HepG2 (cell line): Measurements from ENCODE around the gene UBE2C. TPM values are rescaled to one million over a fixed set of nuclear protein-coding genes. Genes with fewer than 3 reads are reported as not detected.

Experiments
- CENPX ChIP-seq: sonication (generic); formaldehyde crosslinking; IDR thresholded peaks from 2 replicates; pipeline ENCODE4 v1.9.0; 2021; ENCODE audit warnings: mild to moderate bottlenecking, missing genetic modification reagents, moderate library complexity
- DDIT3 ChIP-seq: sonication (generic); formaldehyde crosslinking; IDR thresholded peaks from 2 replicates; pipeline ENCODE4 v1.4.0; 2020; ENCODE audit warnings: mild to moderate bottlenecking, missing genetic modification reagents
- ELF3 ChIP-seq: IDR thresholded peaks from 2 replicates; pipeline ENCODE4 v1.6.1; 2016; ENCODE audit warnings: missing genetic modification reagents, missing compliant biosample characterization
- ESRRA ChIP-seq: sonication (generic); formaldehyde crosslinking; IDR thresholded peaks from 2 replicates; pipeline ENCODE4 v1.5.1; 2020; ENCODE audit warnings: mild to moderate bottlenecking, low read depth, missing genetic modification reagents
- GTF2F1 ChIP-seq: fragments of 150-350 bp; IDR thresholded peaks from 2 replicates; pipeline ENCODE4 v1.6.1; 2014; ENCODE audit warnings: low read length
- HMGXB4 ChIP-seq, 2 experiments: sonication (generic) in 1 of 2; formaldehyde crosslinking in 1 of 2; IDR thresholded peaks; 2 replicates each; pipeline versions ENCODE4 v1.4.0 to v1.6.1; 2018 to 2020; ENCODE audit warnings: missing genetic modification reagents in 2 of 2, borderline replicate concordance in 1 of 2, low read depth in 1 of 2, mild to moderate bottlenecking in 1 of 2, missing biosample characterization in 1 of 2
- MZF1 ChIP-seq: sonication (generic); formaldehyde crosslinking; IDR thresholded peaks from 2 replicates; pipeline ENCODE4 v1.8.1; 2023; ENCODE audit warnings: mild to moderate bottlenecking, missing genetic modification reagents, borderline replicate concordance
- NCOA2 ChIP-seq: sonication (generic); formaldehyde crosslinking; IDR thresholded peaks from 2 replicates; pipeline ENCODE4 v1.8.0; 2022; ENCODE audit warnings: inconsistent platforms
- NCOA5 ChIP-seq: sonication (generic); formaldehyde crosslinking; IDR thresholded peaks from 2 replicates; pipeline ENCODE4 v1.4.0; 2020; ENCODE audit warnings: missing genetic modification reagents
- NFE2L1 ChIP-seq: sonication (generic); formaldehyde crosslinking; IDR thresholded peaks from 2 replicates; pipeline ENCODE4 v1.4.0; 2020; ENCODE audit warnings: missing genetic modification reagents, mild to moderate bottlenecking, borderline replicate concordance
- PRDM4 ChIP-seq: sonication (generic); formaldehyde crosslinking; IDR thresholded peaks from 2 replicates; pipeline ENCODE4 v1.9.0; 2021; ENCODE audit warnings: missing genetic modification reagents, borderline replicate concordance
- PRMT3 ChIP-seq: sonication (generic); formaldehyde crosslinking; IDR thresholded peaks from 2 replicates; pipeline ENCODE4 v1.8.1; 2022; ENCODE audit warnings: low read depth, mild to moderate bottlenecking, moderate library complexity, missing genetic modification reagents, borderline replicate concordance
- SUZ12 ChIP-seq: fragments of 150-350 bp; IDR thresholded peaks from 2 replicates; pipeline ENCODE4 v1.6.1; 2014; ENCODE audit warnings: low read depth, low read length
- ZBTB8A ChIP-seq: sonication (generic); formaldehyde crosslinking; IDR thresholded peaks from 2 replicates; pipeline ENCODE4 v1.4.0; 2020; ENCODE audit warnings: mild to moderate bottlenecking, low read depth, missing genetic modification reagents, borderline replicate concordance
- ZNF383 ChIP-seq: sonication (generic); formaldehyde crosslinking; IDR thresholded peaks from 2 replicates; pipeline ENCODE4 v1.4.0; 2020; ENCODE audit warnings: missing genetic modification reagents, mild to moderate bottlenecking, borderline replicate concordance
- ZNF616 ChIP-seq: sonication (generic); formaldehyde crosslinking; IDR thresholded peaks from 2 replicates; pipeline ENCODE4 v1.5.0; 2020; ENCODE audit warnings: low read depth, mild to moderate bottlenecking, missing genetic modification reagents
- ZNF660 ChIP-seq: sonication (generic); formaldehyde crosslinking; IDR thresholded peaks from 2 replicates; pipeline ENCODE4 v1.5.1; 2020; ENCODE audit warnings: mild to moderate bottlenecking, low read depth, missing genetic modification reagents, borderline replicate concordance
- ZNF709 ChIP-seq: sonication (generic); formaldehyde crosslinking; IDR thresholded peaks from 2 replicates; pipeline ENCODE4 v1.5.0; 2020; ENCODE audit warnings: mild to moderate bottlenecking, missing genetic modification reagents
- ZNF788 ChIP-seq: sonication (generic); formaldehyde crosslinking; IDR thresholded peaks from 2 replicates; pipeline ENCODE4 v1.5.0; 2020; ENCODE audit warnings: mild to moderate bottlenecking, missing genetic modification reagents, borderline replicate concordance
- ZNF816 ChIP-seq: sonication (generic); formaldehyde crosslinking; IDR thresholded peaks from 2 replicates; pipeline ENCODE4 v1.8.0; 2022; ENCODE audit warnings: missing genetic modification reagents, mild to moderate bottlenecking, borderline replicate concordance
- ZSCAN31 ChIP-seq: sonication (generic); formaldehyde crosslinking; IDR thresholded peaks from 2 replicates; pipeline ENCODE4 v1.5.0; 2020; ENCODE audit warnings: low read depth, mild to moderate bottlenecking, missing genetic modification reagents
- ZSCAN5A ChIP-seq: sonication (generic); formaldehyde crosslinking; IDR thresholded peaks from 2 replicates; pipeline ENCODE4 v1.8.0; 2022; ENCODE audit warnings: mild to moderate bottlenecking, missing genetic modification reagents, borderline replicate concordance
- polyA plus RNA-seq, 8 experiments: library from polyadenylated mRNA; depleted of rRNA in 3 of 8; stranded (reverse) in 7 of 8; unstranded in 1 of 8; fragments of >200 nt; fragmentation: Illumina TruSeq in 4 of 8; extraction: Trizol in 4 of 8; gene quantifications; 2 replicates each; pipeline versions ENCODE4 v1.2.1 to v1.2.3, GENCODE V29; 2011 to 2016; ENCODE audit warnings: low read depth in 4 of 8, missing spikeins in 1 of 8, mixed read lengths in 1 of 8; ENCODE audit not compliant: insufficient read depth in 1 of 8
- total RNA-seq, 5 experiments: library from RNA; depleted of rRNA; stranded (reverse); fragments of >200 nt; fragmentation: Illumina TruSeq; extraction: Trizol; gene quantifications; 2 replicates each; pipeline ENCODE4 v1.2.3, GENCODE V29; 2016; ENCODE audit warnings: low read depth in 1 of 5

The UBE2C gene
- total and polyA plus RNA-seq, 2 of the 13 experiments (the other 11 are each of a cell fraction or from before 2014, with no cell fraction given) = 100 to 123 TPM

- peak; percentile 74 to 81 for TF ChIP-seq HMGXB4 (CRISPR knock-in tag; IDR thresholded peaks at IDR 0.05; ENCODE audit: borderline replicate concordance in 1 of 2, low read depth in 1 of 2)
- peak; percentile 90 for TF ChIP-seq ELF3 (CRISPR knock-in tag)
- no peak for TF ChIP-seq ZNF383
- peak; percentile 84 for TF ChIP-seq ZSCAN5A (CRISPR knock-in tag)
- no peak for TF ChIP-seq CENPX (CRISPR knock-in tag)
- TF ChIP-seq PRDM4 (CRISPR knock-in tag) = no peak; the same call in 1 of the 2 replicates
- TF ChIP-seq ZSCAN31 (CRISPR knock-in tag) = peak; percentile 92; the same call in 1 of the 2 replicates
- no peak; the same call in 1 of the 2 replicates for TF ChIP-seq NCOA2
- peak; percentile 6; the same call in 1 of the 2 replicates for TF ChIP-seq ESRRA (CRISPR knock-in tag)
- peak; percentile 88 for TF ChIP-seq ZNF788
- no peak for TF ChIP-seq PRMT3 (CRISPR knock-in tag)
- TF ChIP-seq ZNF616 (CRISPR knock-in tag) = 0 out of 2 replicates have a peak, but pooled peaks have one; percentile 59
- no peak for TF ChIP-seq MZF1 (CRISPR knock-in tag)
- TF ChIP-seq ZNF660 (CRISPR knock-in tag) = 0 out of 2 replicates have a peak, but pooled peaks have one; percentile 76
- no peak for TF ChIP-seq SUZ12
- TF ChIP-seq ZNF816 (CRISPR knock-in tag) = no peak; the same call in 1 of the 2 replicates
- TF ChIP-seq GTF2F1 = peak; percentile 15; the same call in 1 of the 2 replicates
- no peak for TF ChIP-seq DDIT3 (CRISPR knock-in tag)
- peak; percentile 75; the same call in 1 of the 2 replicates for TF ChIP-seq ZBTB8A (CRISPR knock-in tag)
- TF ChIP-seq NFE2L1 = 0 out of 2 replicates have a peak, but pooled peaks have one; percentile 82
- peak; percentile 37; the same call in 1 of the 2 replicates for TF ChIP-seq NCOA5 (CRISPR knock-in tag)
- peak; percentile 92; the same call in 1 of the 2 replicates for TF ChIP-seq ZNF709
Observed at GRCh38 chr20:45857114-45857881, 44.9 kb downstream of the UBE2C start, which contains the start of the genes ACOT8 and ZSWIM3 (continued).
